Testis (tissue), 2 donors: ENCODE measurements around the gene GBP5.

ENCODE experiments used
- POLR2A ChIP-seq: fragments of 450-650 bp; IDR thresholded peaks from one replicate; pipeline ENCODE4 v1.6.1; 2017; ENCODE audit warnings: antibody characterized with exemption, mild to moderate bottlenecking, moderate library complexity
- TF ChIP-seq, protein P1 (sequence below), 3 experiments: fragments of 450-650 bp in 2 of 3; fragments of 200-600 bp in 1 of 3; sonication (generic) in 1 of 3; IDR thresholded peaks; one replicate each; pipeline ENCODE4 v1.5.1; 2016 to 2019; ENCODE audit warnings: antibody characterized with exemption in 3 of 3, mild to moderate bottlenecking in 2 of 3, moderate library complexity in 1 of 3

DNA sequence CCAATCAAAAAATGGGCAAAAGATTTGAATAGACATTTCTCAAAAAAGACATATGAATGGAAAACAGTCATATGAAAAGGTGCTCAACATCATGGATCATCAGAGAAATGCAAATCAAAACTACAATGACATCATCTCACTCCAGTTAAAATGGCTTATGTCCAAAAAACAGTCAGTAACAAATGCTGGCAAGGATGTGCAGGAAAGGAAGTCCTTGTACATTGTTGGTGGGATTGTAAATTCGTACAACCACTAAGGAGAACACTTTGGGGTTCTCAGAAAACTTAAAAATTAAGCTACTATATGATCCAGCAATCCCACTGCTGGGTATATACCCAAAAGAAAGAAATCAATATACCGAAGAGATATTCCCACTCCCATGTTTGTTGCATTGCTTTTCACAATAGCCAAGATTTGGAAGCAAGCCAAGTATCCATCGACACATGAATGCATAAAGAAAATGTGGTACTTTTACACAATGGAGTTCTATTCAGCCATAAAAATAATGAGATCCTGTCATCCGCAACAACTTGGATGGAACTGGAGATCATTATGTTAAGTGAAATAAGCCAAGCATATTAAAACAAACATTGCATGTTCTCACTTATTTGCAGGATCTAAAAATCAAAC lies 17.9 kb downstream of the GBP5 start:
- TF ChIP-seq, protein P1, sequence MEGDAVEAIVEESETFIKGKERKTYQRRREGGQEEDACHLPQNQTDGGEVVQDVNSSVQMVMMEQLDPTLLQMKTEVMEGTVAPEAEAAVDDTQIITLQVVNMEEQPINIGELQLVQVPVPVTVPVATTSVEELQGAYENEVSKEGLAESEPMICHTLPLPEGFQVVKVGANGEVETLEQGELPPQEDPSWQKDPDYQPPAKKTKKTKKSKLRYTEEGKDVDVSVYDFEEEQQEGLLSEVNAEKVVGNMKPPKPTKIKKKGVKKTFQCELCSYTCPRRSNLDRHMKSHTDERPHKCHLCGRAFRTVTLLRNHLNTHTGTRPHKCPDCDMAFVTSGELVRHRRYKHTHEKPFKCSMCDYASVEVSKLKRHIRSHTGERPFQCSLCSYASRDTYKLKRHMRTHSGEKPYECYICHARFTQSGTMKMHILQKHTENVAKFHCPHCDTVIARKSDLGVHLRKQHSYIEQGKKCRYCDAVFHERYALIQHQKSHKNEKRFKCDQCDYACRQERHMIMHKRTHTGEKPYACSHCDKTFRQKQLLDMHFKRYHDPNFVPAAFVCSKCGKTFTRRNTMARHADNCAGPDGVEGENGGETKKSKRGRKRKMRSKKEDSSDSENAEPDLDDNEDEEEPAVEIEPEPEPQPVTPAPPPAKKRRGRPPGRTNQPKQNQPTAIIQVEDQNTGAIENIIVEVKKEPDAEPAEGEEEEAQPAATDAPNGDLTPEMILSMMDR (IDR thresholded peaks at IDR 0.05), result no peak
- TF ChIP-seq POLR2A, result no peak
